ENCODE measurements around the gene ZHX3. TPM values are rescaled to one million over a fixed set of nuclear protein-coding genes. Genes with fewer than 3 reads are reported as not detected.

ZHX3 gene
- total and polyA plus RNA-seq, 2 of the 13 experiments (the other 11 are each of a cell fraction or from before 2014, with no cell fraction given), result 8.4 to 11.7 TPM

DNA sequence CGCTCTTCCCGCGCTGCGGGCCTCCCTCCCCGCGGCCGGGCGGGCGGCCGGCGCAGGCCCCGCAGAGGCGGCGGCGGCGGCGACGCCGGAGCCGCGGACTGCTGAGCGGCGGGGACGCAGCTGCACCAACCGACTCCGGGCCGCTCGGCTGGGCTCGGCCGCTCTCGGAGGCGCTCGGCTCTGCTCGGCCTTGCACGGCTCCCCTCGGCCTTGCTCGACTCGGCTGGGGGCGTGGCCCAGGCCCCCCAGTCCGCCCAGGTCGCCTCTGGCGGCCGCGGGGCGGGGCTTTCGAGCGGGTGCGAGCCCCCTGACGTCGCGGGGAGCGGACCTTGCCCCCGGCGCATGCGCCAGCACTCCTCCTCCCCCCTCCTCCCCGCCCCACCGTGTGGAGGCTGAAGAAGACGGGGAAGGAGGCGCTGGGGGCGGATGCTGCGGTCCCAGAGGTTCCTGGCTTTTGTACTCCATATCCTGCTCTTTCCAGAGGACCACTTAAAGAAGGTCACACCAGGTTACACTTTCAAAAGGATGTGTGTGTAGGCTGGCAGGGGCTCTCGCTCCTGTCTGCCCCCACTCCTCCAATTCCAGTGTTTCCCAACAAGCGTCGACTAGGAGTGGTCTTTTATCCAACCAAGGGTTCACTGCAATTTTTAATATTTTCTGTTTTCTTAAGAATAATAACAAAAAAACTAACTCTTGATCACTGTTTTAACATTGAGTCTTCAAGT lies at the start of gene ZHX3 (continued):
- TF ChIP-seq, protein P1, sequence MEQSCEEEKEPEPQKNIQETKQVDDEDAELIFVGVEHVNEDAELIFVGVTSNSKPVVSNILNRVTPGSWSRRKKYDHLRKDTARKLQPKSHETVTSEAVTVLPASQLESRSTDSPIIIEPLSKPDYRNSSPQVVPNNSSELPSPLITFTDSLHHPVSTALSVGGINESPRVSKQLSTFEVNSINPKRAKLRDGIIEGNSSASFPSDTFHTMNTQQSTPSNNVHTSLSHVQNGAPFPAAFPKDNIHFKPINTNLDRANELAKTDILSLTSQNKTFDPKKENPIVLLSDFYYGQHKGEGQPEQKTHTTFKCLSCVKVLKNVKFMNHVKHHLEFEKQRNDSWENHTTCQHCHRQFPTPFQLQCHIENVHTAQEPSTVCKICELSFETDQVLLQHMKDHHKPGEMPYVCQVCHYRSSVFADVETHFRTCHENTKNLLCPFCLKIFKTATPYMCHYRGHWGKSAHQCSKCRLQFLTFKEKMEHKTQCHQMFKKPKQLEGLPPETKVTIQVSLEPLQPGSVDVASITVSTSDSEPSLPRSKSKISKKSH (CRISPR knock-in tag; IDR thresholded peaks at IDR 0.05; ENCODE audit: borderline replicate concordance), result peak; percentile 85
- TF ChIP-seq ZNF713 (CRISPR knock-in tag; IDR thresholded peaks at IDR 0.05) (no peak), FOXA3 (CRISPR knock-in tag; IDR thresholded peaks at IDR 0.05) (peak; percentile 31; the same call in 1 of the 2 replicates), DNMT3B (CRISPR knock-in tag; conservative IDR thresholded peaks at IDR 0.05) (no peak), ZNF772 (CRISPR knock-in tag; IDR thresholded peaks at IDR 0.05) (peak; percentile 73), NFE2L1 (CRISPR knock-in tag; IDR thresholded peaks at IDR 0.05; ENCODE audit: borderline replicate concordance) (no peak), REST (IDR thresholded peaks at IDR 0.05; ENCODE audit: borderline replicate concordance in 1 of 2, low read depth in 1 of 2, low read length in 2 of 2) (no peak)
- TF ChIP-seq, protein P2, sequence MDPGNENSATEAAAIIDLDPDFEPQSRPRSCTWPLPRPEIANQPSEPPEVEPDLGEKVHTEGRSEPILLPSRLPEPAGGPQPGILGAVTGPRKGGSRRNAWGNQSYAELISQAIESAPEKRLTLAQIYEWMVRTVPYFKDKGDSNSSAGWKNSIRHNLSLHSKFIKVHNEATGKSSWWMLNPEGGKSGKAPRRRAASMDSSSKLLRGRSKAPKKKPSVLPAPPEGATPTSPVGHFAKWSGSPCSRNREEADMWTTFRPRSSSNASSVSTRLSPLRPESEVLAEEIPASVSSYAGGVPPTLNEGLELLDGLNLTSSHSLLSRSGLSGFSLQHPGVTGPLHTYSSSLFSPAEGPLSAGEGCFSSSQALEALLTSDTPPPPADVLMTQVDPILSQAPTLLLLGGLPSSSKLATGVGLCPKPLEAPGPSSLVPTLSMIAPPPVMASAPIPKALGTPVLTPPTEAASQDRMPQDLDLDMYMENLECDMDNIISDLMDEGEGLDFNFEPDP (CRISPR knock-in tag; conservative IDR thresholded peaks at IDR 0.05), result no peak
- TF ChIP-seq, protein P3, sequence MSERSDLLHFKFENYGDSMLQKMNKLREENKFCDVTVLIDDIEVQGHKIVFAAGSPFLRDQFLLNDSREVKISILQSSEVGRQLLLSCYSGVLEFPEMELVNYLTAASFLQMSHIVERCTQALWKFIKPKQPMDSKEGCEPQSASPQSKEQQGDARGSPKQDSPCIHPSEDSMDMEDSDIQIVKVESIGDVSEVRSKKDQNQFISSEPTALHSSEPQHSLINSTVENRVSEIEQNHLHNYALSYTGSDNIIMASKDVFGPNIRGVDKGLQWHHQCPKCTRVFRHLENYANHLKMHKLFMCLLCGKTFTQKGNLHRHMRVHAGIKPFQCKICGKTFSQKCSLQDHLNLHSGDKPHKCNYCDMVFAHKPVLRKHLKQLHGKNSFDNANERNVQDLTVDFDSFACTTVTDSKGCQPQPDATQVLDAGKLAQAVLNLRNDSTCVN (CRISPR knock-in tag; IDR thresholded peaks at IDR 0.05; ENCODE audit: borderline replicate concordance), result peak; percentile 50; the same call in 1 of the 2 replicates
- TF ChIP-seq, protein P4, sequence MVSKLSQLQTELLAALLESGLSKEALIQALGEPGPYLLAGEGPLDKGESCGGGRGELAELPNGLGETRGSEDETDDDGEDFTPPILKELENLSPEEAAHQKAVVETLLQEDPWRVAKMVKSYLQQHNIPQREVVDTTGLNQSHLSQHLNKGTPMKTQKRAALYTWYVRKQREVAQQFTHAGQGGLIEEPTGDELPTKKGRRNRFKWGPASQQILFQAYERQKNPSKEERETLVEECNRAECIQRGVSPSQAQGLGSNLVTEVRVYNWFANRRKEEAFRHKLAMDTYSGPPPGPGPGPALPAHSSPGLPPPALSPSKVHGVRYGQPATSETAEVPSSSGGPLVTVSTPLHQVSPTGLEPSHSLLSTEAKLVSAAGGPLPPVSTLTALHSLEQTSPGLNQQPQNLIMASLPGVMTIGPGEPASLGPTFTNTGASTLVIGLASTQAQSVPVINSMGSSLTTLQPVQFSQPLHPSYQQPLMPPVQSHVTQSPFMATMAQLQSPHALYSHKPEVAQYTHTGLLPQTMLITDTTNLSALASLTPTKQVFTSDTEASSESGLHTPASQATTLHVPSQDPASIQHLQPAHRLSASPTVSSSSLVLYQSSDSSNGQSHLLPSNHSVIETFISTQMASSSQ (IDR thresholded peaks at IDR 0.05; ENCODE audit: low read depth), result 0 out of 2 replicates have a peak, but pooled peaks have one; percentile 6
- TF ChIP-seq, protein P4 (CRISPR knock-in tag; IDR thresholded peaks at IDR 0.05; ENCODE audit: borderline replicate concordance), result peak; percentile 55; the same call in 1 of the 2 replicates
- TF ChIP-seq, protein P5, sequence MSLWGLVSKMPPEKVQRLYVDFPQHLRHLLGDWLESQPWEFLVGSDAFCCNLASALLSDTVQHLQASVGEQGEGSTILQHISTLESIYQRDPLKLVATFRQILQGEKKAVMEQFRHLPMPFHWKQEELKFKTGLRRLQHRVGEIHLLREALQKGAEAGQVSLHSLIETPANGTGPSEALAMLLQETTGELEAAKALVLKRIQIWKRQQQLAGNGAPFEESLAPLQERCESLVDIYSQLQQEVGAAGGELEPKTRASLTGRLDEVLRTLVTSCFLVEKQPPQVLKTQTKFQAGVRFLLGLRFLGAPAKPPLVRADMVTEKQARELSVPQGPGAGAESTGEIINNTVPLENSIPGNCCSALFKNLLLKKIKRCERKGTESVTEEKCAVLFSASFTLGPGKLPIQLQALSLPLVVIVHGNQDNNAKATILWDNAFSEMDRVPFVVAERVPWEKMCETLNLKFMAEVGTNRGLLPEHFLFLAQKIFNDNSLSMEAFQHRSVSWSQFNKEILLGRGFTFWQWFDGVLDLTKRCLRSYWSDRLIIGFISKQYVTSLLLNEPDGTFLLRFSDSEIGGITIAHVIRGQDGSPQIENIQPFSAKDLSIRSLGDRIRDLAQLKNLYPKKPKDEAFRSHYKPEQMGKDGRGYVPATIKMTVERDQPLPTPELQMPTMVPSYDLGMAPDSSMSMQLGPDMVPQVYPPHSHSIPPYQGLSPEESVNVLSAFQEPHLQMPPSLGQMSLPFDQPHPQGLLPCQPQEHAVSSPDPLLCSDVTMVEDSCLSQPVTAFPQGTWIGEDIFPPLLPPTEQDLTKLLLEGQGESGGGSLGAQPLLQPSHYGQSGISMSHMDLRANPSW (CRISPR knock-in tag; IDR thresholded peaks at IDR 0.05; ENCODE audit: borderline replicate concordance), result peak; percentile 77; the same call in 1 of the 2 replicates
